ENCODE results near the gene CD22.

CD22 gene

GRCh38 chr19:35295792-35296462 is 33.1 kb upstream of the CD22 start:
- DNase-seq (ENCODE audit: low read depth) = no peak

- DNase-seq (ENCODE audit: low read depth) = no peak
These were observed 32.1 kb upstream of the CD22 start for GRCh38 chr19:35296644-35297514.

- DNase-seq (ENCODE audit: low read depth) = no peak
These were observed 31.5 kb upstream of the CD22 start for GRCh38 chr19:35297515-35297848.

- no peak for DNase-seq (ENCODE audit: low read depth)
These were observed 31.1 kb upstream of the CD22 start for GRCh38 chr19:35297922-35298321.

- no peak for DNase-seq (ENCODE audit: low read depth)
These were observed 30.4 kb upstream of the CD22 start for GRCh38 chr19:35298561-35298972.

GRCh38 chr19:35299523-35300338 is 29.3 kb upstream of the CD22 start:
- DNase-seq (ENCODE audit: low read depth) = no peak

GRCh38 chr19:35300339-35300649 is 28.7 kb upstream of the CD22 start:
- DNase-seq (ENCODE audit: low read depth) = no peak

- DNase-seq (ENCODE audit: low read depth) = no peak
These were observed 27.0 kb upstream of the CD22 start for GRCh38 chr19:35301961-35302360.

GRCh38 chr19:35302446-35302845 is 26.5 kb upstream of the CD22 start:
- DNase-seq (ENCODE audit: low read depth) = no peak

- no peak for DNase-seq (ENCODE audit: low read depth)
These were observed 25.6 kb upstream of the CD22 start for GRCh38 chr19:35303357-35303915.

- no peak for DNase-seq (ENCODE audit: low read depth)
These were observed 25.0 kb upstream of the CD22 start for GRCh38 chr19:35304036-35304435.

GRCh38 chr19:35305181-35305580 is 23.8 kb upstream of the CD22 start:
- DNase-seq (ENCODE audit: low read depth) = no peak

- DNase-seq (ENCODE audit: low read depth) = no peak
These were observed 22.3 kb upstream of the CD22 start for GRCh38 chr19:35306473-35307246.

GRCh38 chr19:35307931-35308330 is 21.1 kb upstream of the CD22 start:
- DNase-seq (ENCODE audit: low read depth) = no peak

GRCh38 chr19:35308910-35309309 is 20.1 kb upstream of the CD22 start:
- DNase-seq (ENCODE audit: low read depth) = no peak

- no peak for DNase-seq (ENCODE audit: low read depth)
These were observed 19.3 kb upstream of the CD22 start for GRCh38 chr19:35309481-35310279.

GRCh38 chr19:35310331-35310730 is 18.7 kb upstream of the CD22 start:
- no peak for DNase-seq (ENCODE audit: low read depth)

- no peak for DNase-seq (ENCODE audit: low read depth)
These were observed 18.0 kb upstream of the CD22 start for GRCh38 chr19:35310811-35311465.

GRCh38 chr19:35311901-35312665 is 16.9 kb upstream of the CD22 start:
- DNase-seq (ENCODE audit: low read depth) = no peak

GRCh38 chr19:35313587-35313986 is 15.4 kb upstream of the CD22 start:
- DNase-seq (ENCODE audit: low read depth) = no peak
